Measurements from ENCODE around the gene TBC1D14. TPM values are rescaled to one million over a fixed set of nuclear protein-coding genes. Genes with fewer than 3 reads are reported as not detected.

TBC1D14 gene
- total and polyA plus RNA-seq, 5 experiments from 2014 or later = 34.8 to 78.2 (median 47.0) TPM

DNA sequence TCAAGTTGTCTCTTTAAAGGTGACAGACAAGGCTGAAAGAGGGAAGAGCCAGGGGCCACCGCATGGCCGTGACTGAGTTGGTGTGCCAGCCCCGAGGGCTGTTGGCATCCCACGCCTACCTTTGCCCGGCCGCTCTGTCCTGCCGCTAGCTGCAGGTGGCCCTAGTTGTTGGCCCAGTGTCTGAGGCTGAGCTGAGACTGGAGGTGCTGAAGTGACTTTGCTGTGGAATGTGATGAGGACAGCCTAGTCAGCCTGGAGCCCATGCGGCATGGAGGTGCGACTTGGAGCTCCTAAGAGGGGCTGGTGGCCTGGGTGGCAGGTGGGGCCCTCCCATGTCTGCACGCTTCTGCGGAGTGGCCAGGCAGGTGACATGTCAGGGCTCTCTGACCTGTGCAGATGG lies 140.1 kb downstream of the TBC1D14 start:
- no peak overlapping the region for H3K4me3 Mint-ChIP-seq
- DNase-seq (no peak), ATAC-seq (no peak)
- no peaks in the 10 kb centered on the region for H3K9me3 Mint-ChIP-seq
- H3K4me1 Mint-ChIP-seq = peaks cover 43 to 83% (median 68%) of the 10 kb centered on the region in 4 donors
- peaks cover 5 to 36% (median 9%) of the 10 kb centered on the region in 3 donors for H3K36me3 Mint-ChIP-seq
- no peaks in the 10 kb centered on the region for H3K27me3 Mint-ChIP-seq
- peak overlapping the region in 3 of 10 donors; percentile 29 to 74 (median 64) for H3K27ac Mint-ChIP-seq
- POLR2A ChIA-PET = interaction anchor here (1.2 kb wide), 1 partner anchor 18 kb away, joined by 3 read pairs; the partner anchor contains the start of gene GRPEL1

DNA sequence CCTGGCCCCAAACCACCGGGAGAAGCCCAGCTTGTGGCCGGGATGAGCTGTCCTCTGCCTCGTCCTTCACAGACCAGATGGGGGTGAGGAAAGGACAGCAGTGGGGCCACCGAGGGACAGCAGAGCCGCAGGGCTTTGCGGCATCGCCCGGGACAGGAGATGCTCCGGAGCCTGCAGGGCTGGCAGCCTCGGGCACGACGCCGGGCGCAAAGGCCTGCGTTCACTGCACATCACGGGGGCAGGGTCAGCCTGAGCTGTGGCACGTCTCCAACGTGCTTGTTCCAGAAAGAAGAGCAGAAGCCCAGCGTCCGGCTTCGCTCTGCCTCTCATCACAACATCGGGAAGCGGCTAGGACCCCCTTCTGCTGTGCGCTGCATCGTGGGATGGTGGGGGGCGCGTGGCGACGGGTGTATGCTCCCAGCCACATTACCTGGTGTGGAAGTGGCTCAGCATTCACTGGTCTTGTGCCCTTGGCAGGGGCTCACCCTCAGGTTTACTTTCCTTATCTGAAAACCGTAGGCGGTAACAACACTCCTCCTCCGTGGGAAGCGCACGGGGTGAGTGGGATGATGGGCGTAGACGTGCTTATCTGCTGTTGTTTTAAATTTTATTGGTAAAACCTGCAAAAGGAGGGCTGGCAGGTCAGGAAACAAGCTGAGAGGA lies 141.0 kb downstream of the TBC1D14 start:
- Mint-ChIP-seq H3K4me1 (peaks cover 34 to 74% (median 60%) of the 10 kb centered on the region in 4 donors), H3K36me3 (peaks cover 5 to 43% (median 10%) of the 10 kb centered on the region in 3 donors), H3K4me3 (no peak overlapping the region), H3K27me3 (no peaks in the 10 kb centered on the region), H3K9me3 (no peaks in the 10 kb centered on the region), H3K27ac (no peak overlapping the region)
- ATAC-seq (no peak), DNase-seq (no peak)
- POLR2A ChIA-PET = no interaction called here

DNA sequence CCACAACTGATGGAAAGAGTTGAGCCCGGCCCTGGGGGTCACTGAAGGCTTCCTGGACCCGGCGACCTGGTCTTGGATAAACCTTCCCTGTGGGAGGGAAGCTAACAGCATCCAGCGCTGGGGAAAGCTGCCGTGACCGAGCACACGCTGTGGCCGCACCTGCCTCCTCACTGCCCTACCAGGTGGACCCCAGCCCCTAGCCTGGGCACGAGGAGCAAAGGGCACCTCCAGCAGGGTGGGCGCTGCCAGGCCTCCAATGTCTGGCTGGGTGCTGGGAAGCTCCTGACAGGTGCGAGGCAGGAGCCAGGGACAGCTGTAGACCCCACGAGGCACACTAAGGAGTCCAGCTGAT lies 141.5 kb downstream of the TBC1D14 start:
- H3K27ac Mint-ChIP-seq = no peak overlapping the region
- H3K27me3 Mint-ChIP-seq = no peaks in the 10 kb centered on the region

DNA sequence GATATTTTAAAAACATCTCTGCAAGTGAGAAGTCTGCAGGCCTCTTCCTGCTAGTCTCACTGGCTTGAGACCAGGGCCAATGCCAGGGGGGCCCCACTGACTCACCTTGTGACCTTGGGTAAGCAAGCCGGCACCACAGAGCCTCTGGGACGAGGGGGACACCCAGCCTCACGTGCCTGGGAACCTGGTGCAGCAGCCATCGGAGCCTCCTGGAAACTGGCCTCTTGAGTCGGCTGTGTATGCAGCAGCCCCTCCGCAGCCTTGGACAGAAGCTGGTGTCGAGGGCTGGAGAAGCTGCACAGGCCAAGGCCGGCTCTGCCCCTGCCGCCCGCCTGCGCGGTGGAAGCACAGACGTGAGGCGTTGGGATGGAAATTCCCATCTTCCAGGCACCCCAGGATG lies 142.3 kb downstream of the TBC1D14 start:
- POLR2A ChIA-PET = interaction anchor here (1.6 kb wide), 1 partner anchor 16 kb away, joined by 9 read pairs; the partner anchor contains the start of gene GRPEL1
- H3K27me3 Mint-ChIP-seq = no peaks in the 10 kb centered on the region
- no peak overlapping the region for H3K4me3 Mint-ChIP-seq
- no peak for ATAC-seq
- DNase-seq = no peak
- peaks cover 5 to 51% (median 10%) of the 10 kb centered on the region in 3 donors for H3K36me3 Mint-ChIP-seq
- peaks cover 25 to 64% (median 47%) of the 10 kb centered on the region in 4 donors for H3K4me1 Mint-ChIP-seq
- H3K27ac Mint-ChIP-seq = peak overlapping the region in 1 of 10 donors; percentile 9
- H3K9me3 Mint-ChIP-seq = no peaks in the 10 kb centered on the region

More for the DNA sequence above, 141.5 kb downstream of the TBC1D14 start:
- Mint-ChIP-seq H3K36me3 (peaks cover 5 to 46% (median 10%) of the 10 kb centered on the region in 3 donors), H3K4me1 (peaks cover 32 to 70% (median 54%) of the 10 kb centered on the region in 4 donors), H3K9me3 (no peaks in the 10 kb centered on the region), H3K4me3 (no peak overlapping the region)
- DNase-seq = no peak
- ATAC-seq = no peak
- POLR2A ChIA-PET = no interaction called here

DNA sequence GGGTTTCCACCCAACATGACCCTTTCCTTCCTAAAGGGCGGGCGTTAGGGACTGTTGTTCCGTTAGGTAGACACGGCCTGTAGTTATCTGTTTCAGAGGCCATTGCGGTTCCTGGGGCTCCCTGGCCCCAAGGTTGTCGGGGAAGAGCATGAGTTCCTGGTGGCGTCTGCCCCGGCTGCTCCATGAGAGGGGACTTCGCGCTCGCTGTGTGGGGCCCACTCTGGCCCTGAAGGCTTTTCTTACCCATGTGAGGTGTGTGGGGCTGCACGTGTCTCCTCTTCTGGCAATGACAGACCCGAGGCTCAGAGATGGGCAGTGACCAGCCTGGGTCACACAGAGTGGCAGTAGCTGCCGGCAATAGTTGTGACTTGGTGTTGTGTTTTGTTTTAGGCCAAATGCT lies 142.7 kb downstream of the TBC1D14 start:
- ATAC-seq (no peak), DNase-seq (no peak)
- Mint-ChIP-seq H3K4me3 (peak overlapping the region in 3 of 10 donors; percentile 9 to 57 (median 30)), H3K27me3 (no peaks in the 10 kb centered on the region), H3K36me3 (peaks cover 5 to 48% (median 10%) of the 10 kb centered on the region in 3 donors), H3K4me1 (peaks cover 21 to 60% (median 43%) of the 10 kb centered on the region in 4 donors), H3K9me3 (no peaks in the 10 kb centered on the region), H3K27ac (peak overlapping the region in 5 of 10 donors; percentile 32 to 89 (median 56))
- POLR2A ChIA-PET = interaction anchor here (1.6 kb wide), 1 partner anchor 15 kb away, joined by 9 read pairs; the partner anchor contains the start of gene GRPEL1

DNA sequence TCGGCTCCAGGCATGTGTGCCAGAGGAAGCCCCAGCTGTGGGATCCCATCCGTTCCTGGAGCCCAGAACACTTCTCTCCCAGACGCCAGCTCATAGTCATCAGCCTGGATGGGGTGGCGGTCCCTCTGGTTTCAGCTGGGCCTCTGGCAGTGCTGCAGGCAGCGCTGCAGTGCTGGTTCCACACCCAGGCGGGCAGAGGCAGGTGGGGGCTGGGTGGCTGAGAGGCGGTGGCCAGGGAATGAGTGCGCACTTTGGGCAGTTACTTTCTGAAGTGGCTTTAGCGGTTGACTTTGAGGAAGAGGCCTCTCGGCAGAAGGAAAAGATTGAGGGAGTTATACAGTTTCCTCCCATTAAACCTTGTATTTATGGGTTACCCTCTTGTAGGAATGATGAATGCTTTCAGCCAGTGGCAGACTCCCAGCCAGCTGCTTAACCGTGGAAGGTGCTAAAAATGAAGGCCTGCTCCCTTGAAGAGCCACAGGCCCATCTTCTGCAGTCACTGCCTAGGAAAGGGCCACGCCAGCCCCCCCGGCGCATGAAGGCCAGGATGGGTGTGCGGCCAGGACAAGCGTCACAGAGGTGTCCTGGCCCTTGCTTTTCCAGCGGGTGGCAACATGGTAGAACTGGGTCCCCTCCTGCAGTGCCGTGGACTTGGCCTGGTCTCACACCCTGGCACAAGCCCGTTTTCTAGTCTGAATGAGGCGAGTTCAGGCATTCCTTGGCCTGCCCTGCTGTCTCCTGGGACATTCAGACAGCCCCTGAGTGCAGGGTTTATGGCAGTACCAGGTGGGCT lies 143.5 kb downstream of the TBC1D14 start:
- POLR2A ChIA-PET = interaction anchor here (0.6 to 1.6 kb wide), 2 partner anchors 14 to 409 kb away, joined by 5 to 9 read pairs; partner anchors contain the start of gene GRPEL1
- peak overlapping the region in 4 of 10 donors; percentile 6 to 69 (median 33) for H3K4me3 Mint-ChIP-seq
- peak in 2 of 10 donors; percentile 9 to 16 for DNase-seq
- H3K27ac Mint-ChIP-seq = peak overlapping the region in 9 of 10 donors; percentile 14 to 89 (median 56)
- H3K9me3 Mint-ChIP-seq = no peaks in the 10 kb centered on the region
- peak; percentile 43 to 53 for ATAC-seq
- H3K4me1 Mint-ChIP-seq = peaks cover 18 to 56% (median 38%) of the 10 kb centered on the region in 4 donors
- H3K36me3 Mint-ChIP-seq = peaks cover 5 to 56% (median 10%) of the 10 kb centered on the region in 3 donors
- no peaks in the 10 kb centered on the region for H3K27me3 Mint-ChIP-seq

DNA sequence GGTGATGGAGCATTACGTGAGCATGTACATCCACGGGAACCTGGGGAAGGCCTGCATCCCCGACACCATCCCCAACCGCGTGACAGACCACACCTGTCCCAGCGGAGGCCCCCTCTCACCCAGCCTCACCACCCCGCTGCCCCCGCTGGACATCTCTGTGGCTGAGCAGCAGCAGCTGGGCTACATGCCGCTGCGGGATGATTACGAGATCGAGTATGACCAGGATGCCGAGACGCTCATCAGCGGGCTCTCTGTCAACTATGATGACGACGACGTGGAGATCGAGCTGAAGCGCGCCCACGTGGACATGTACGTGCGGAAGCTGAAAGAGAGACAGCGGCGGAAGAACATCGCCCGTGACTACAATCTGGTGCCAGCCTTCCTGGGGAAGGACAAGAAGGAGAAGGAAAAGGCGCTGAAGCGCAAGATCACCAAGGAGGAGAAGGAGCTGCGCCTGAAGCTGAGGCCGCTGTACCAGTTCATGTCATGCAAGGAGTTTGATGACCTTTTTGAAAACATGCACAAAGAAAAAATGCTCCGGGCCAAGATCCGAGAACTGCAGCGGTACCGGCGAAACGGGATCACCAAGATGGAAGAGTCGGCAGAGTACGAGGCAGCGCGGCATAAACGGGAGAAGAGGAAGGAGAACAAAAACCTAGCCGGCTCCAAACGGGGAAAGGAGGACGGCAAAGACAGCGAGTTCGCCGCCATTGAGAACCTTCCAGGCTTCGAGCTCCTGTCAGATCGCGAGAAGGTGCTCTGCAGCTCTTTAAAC lies 144.7 kb downstream of the TBC1D14 start:
- ATAC-seq = no peak

DNA sequence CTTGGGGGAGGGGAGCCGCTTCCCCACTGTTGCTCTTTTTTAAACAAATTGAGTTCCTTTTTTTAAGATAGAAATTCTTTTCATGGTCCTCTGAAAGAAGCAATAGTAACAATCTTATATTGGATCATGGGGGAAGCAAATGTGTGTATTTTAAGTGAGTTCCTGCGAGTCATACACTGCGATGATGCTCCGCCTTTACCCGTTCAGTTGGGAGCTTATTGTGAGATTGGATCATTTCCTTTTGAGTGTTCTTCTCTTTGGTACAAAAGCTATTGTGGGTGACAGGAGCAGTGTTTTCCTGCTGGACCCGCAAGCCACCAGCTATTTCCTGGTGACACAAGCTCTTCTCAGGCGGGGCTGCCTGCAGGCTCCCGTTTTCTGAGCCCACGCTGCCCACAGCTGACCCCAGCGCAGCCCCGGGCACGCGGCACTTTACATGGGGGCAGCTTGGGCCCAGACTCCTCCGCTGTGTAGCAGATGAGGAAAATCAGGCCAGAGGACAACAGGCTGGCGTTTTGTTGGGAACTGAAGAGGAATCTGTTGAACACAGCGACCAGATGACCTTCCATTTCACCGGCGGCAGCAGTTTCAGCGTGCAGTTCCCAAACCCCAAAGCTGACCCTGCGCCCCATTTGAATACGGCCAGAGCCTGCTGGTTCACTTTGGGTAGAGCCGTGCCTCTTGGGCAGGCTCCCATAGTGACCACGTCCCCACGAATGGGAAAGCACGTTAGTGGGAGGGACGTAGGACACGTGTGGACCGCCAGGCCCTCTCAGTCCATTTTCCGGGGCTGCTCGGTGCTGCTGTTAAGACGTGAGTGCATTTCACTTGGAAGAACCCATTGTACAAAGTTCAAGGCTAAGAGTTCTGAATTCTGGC lies 145.7 kb downstream of the TBC1D14 start:
- DNase-seq = no peak
- H3K27ac Mint-ChIP-seq = peak overlapping the region in 3 of 10 donors; percentile 27 to 60 (median 34)
- no peaks in the 10 kb centered on the region for H3K27me3 Mint-ChIP-seq
- no peaks in the 10 kb centered on the region for H3K9me3 Mint-ChIP-seq
- no peak overlapping the region for H3K4me3 Mint-ChIP-seq
- peaks cover 5 to 72% (median 10%) of the 10 kb centered on the region in 3 donors for H3K36me3 Mint-ChIP-seq
- POLR2A ChIA-PET = no interaction called here
- ATAC-seq = no peak
- peaks cover 9 to 44% (median 26%) of the 10 kb centered on the region in 4 donors for H3K4me1 Mint-ChIP-seq

More for the DNA sequence above, 144.7 kb downstream of the TBC1D14 start:
- peak overlapping the region in 1 of 10 donors; percentile 34 for H3K4me3 Mint-ChIP-seq
- peaks cover 15 to 52% (median 32%) of the 10 kb centered on the region in 4 donors for H3K4me1 Mint-ChIP-seq
- POLR2A ChIA-PET = no interaction called here
- H3K9me3 Mint-ChIP-seq = no peaks in the 10 kb centered on the region
- peak overlapping the region in 5 of 10 donors; percentile 14 to 66 (median 62) for H3K27ac Mint-ChIP-seq
- H3K27me3 Mint-ChIP-seq = no peaks in the 10 kb centered on the region
- H3K36me3 Mint-ChIP-seq = peaks cover 5 to 64% (median 10%) of the 10 kb centered on the region in 3 donors
- no peak for DNase-seq

DNA sequence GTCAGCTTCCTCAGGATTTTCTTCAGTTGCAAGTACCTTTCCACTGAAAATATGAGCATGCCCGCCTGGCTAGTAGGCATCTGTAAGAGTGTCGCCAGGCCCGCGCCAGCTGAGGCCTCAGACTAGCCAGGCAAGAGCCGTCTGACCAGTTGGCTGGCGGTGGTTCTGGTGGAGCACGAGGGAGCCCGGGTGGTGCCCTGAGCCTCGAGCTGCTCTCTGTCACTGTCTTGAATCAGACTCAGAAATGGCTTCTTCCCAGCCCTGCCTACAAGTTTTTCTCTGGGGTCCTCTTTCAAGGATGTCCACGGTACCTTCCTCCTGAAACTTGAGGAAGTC lies 146.3 kb downstream of the TBC1D14 start:
- H3K27ac Mint-ChIP-seq = peak overlapping the region in 1 of 10 donors; percentile 34
- DNase-seq (no peak), ATAC-seq (no peak)
- peaks cover 5 to 77% (median 12%) of the 10 kb centered on the region in 3 donors for H3K36me3 Mint-ChIP-seq
- no peaks in the 10 kb centered on the region for H3K9me3 Mint-ChIP-seq
- H3K4me1 Mint-ChIP-seq = peaks cover 9 to 41% (median 25%) of the 10 kb centered on the region in 4 donors
- no peaks in the 10 kb centered on the region for H3K27me3 Mint-ChIP-seq
- no peak overlapping the region for H3K4me3 Mint-ChIP-seq
- POLR2A ChIA-PET = interaction anchor here (1.1 kb wide), 1 partner anchor 12 kb away, joined by 5 read pairs; the partner anchor contains the start of gene TADA2B

DNA sequence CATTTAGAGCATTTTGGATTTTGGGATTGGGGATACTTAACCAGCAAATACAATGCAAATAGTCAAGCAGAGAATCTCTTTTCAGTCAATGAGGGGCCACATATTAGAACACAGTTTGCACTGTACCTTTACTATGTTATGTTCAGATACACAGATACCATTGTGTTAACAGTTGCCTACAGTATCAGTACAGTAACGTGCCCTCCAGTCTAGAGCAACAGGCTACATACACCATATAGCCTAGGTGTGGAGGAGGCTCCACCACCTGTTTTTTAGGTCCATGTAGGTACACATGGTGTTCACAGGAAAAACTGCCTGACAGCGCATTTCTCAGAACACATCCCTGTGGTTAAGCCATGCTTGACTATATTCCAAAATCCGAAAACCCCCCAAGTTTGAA lies 149.2 kb downstream of the TBC1D14 start:
- POLR2A ChIA-PET = interaction anchor here (1.7 kb wide), 1 partner anchor 9 kb away, joined by 6 read pairs; the partner anchor contains the start of gene GRPEL1
- H3K4me1 Mint-ChIP-seq = peaks cover 6 to 20% (median 15%) of the 10 kb centered on the region in 4 donors
- DNase-seq = no peak
- no peaks in the 10 kb centered on the region for H3K9me3 Mint-ChIP-seq
- H3K27ac Mint-ChIP-seq = peak overlapping the region in 5 of 10 donors; percentile 20 to 89 (median 35)
- no peak overlapping the region for H3K4me3 Mint-ChIP-seq
- peaks cover 5 to 91% (median 20%) of the 10 kb centered on the region in 3 donors for H3K36me3 Mint-ChIP-seq
- no peaks in the 10 kb centered on the region for H3K27me3 Mint-ChIP-seq
- ATAC-seq = peak in 1 of 2 donors; percentile 15

DNA sequence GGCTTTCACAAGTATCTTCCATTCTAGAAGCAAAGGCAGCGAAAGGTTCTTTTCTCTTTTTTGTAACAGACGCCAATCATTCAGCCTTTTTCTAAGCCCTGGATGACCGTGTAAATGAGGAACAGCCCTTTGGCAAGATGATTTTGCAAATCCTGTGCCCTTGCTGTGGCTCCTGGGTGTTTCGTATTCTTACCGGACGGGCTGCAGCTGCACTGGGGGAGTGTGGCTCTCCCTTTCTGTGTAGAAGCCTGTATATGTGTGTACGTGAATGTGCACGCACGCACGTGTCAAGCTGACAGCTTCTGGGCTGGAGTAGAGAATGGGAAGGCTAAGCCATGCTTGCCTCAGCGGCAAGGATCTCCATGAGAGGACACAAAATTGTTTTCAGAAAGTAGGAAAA lies 150.0 kb downstream of the TBC1D14 start:
- Mint-ChIP-seq H3K36me3 (peaks cover 0 to 89% (median 13%) of the 10 kb centered on the region in 3 donors), H3K4me3 (no peak overlapping the region), H3K27ac (peak overlapping the region in 1 of 10 donors; percentile 39), H3K4me1 (peaks cover 4 to 20% (median 15%) of the 10 kb centered on the region in 4 donors), H3K27me3 (no peaks in the 10 kb centered on the region), H3K9me3 (no peaks in the 10 kb centered on the region)
- DNase-seq (no peak), ATAC-seq (no peak)
- POLR2A ChIA-PET = interaction anchor here (1.7 kb wide), 1 partner anchor 8 kb away, joined by 6 read pairs; the partner anchor contains the start of gene GRPEL1

All from naive thymus-derived CD8-positive, alpha-beta T cell (primary cell).